H7 (cell line): Measurements from ENCODE around the gene ARL4C. TPM values are rescaled to one million over a fixed set of nuclear protein-coding genes. Genes with fewer than 3 reads are reported as not detected.

Experiments used
- DNase-seq: peaks from one replicate; pipeline ENCODE4 v3.0.0; 2012
- H3K27me3 ChIP-seq: 2 replicates; pipeline ENCODE4 v1.6.0; 2011; ENCODE audit warnings: mild to moderate bottlenecking, low read length; ENCODE audit not compliant: control insufficient read depth, insufficient read depth
- H3K36me3 ChIP-seq: replicated peaks from 2 replicates; pipeline ENCODE4 v1.5.1; 2011; ENCODE audit warnings: low read length; ENCODE audit not compliant: control insufficient read depth, insufficient read depth
- H3K4me3 ChIP-seq: 2 replicates; pipeline ENCODE4 v1.5.1; 2011; ENCODE audit warnings: low read depth, mild to moderate bottlenecking, control low read depth, low read length, moderate library complexity; ENCODE audit not compliant: insufficient read depth
- total RNA-seq: library from RNA; depleted of rRNA; stranded (reverse); fragments of >200 nt; shearing (Covaris generic); gene quantifications from 2 replicates; pipeline ENCODE4 v1.2.3, GENCODE V29; 2014

Gene ARL4C
- total RNA-seq, 1 experiment from 2014 or later: 3.6 TPM

- Histone ChIP-seq H3K4me3 (no peak overlapping the region), H3K36me3 (no peaks in the 10 kb centered on the region), H3K27me3 (peaks cover 19% of the 10 kb centered on the region)
- DNase-seq: no peak
Measured at GRCh38 chr2:234492717-234493485, 4.0 kb downstream of the ARL4C start.

GRCh38 chr2:234491897-234492296 lies 5.0 kb downstream of the ARL4C start:
- H3K4me3 ChIP-seq: no peak overlapping the region
- DNase-seq: no peak
- H3K36me3 ChIP-seq: no peaks in the 10 kb centered on the region

GRCh38 chr2:234491281-234491680 lies 5.6 kb downstream of the ARL4C start:
- Histone ChIP-seq H3K4me3 (no peak overlapping the region), H3K27me3 (peaks cover 15% of the 10 kb centered on the region), H3K36me3 (no peaks in the 10 kb centered on the region)
- no peak for DNase-seq

More at GRCh38 chr2:234491897-234492296, 5.0 kb downstream of the ARL4C start:
- H3K27me3 ChIP-seq: peaks cover 16% of the 10 kb centered on the region

GRCh38 chr2:234490271-234491091 lies 6.4 kb downstream of the ARL4C start:
- Histone ChIP-seq H3K36me3 (no peaks in the 10 kb centered on the region), H3K4me3 (no peak overlapping the region)

GRCh38 chr2:234488913-234489451 lies 7.9 kb downstream of the ARL4C start:
- H3K27me3 ChIP-seq: no peaks in the 10 kb centered on the region

More at GRCh38 chr2:234490271-234491091, 6.4 kb downstream of the ARL4C start:
- no peak for DNase-seq
- H3K27me3 ChIP-seq: peaks cover 7% of the 10 kb centered on the region

GRCh38 chr2:234488486-234488885 lies 8.4 kb downstream of the ARL4C start:
- Histone ChIP-seq H3K36me3 (no peaks in the 10 kb centered on the region), H3K27me3 (no peaks in the 10 kb centered on the region), H3K4me3 (no peak overlapping the region)
- DNase-seq: no peak

More at GRCh38 chr2:234488913-234489451, 7.9 kb downstream of the ARL4C start:
- H3K36me3 ChIP-seq: no peaks in the 10 kb centered on the region
- H3K4me3 ChIP-seq: no peak overlapping the region
- DNase-seq: no peak

- Histone ChIP-seq H3K36me3 (no peaks in the 10 kb centered on the region), H3K4me3 (no peak overlapping the region), H3K27me3 (no peaks in the 10 kb centered on the region)
- DNase-seq: no peak
Measured at GRCh38 chr2:234487356-234487755, 9.5 kb downstream of the ARL4C start.

GRCh38 chr2:234483568-234484251 lies 13.2 kb downstream of the ARL4C start:
- DNase-seq: no peak
- H3K4me3 ChIP-seq: no peak overlapping the region
- no peaks in the 10 kb centered on the region for H3K27me3 ChIP-seq

GRCh38 chr2:234481301-234481700 lies 15.6 kb downstream of the ARL4C start:
- Histone ChIP-seq H3K36me3 (no peaks in the 10 kb centered on the region), H3K27me3 (no peaks in the 10 kb centered on the region), H3K4me3 (no peak overlapping the region)
- DNase-seq: no peak

More at GRCh38 chr2:234483568-234484251, 13.2 kb downstream of the ARL4C start:
- H3K36me3 ChIP-seq: no peaks in the 10 kb centered on the region

- Histone ChIP-seq H3K36me3 (no peaks in the 10 kb centered on the region), H3K27me3 (no peaks in the 10 kb centered on the region), H3K4me3 (no peak overlapping the region)
- DNase-seq: no peak
Measured at GRCh38 chr2:234480337-234480736, 16.5 kb downstream of the ARL4C start.

- DNase-seq: no peak
- Histone ChIP-seq H3K4me3 (no peak overlapping the region), H3K27me3 (no peaks in the 10 kb centered on the region), H3K36me3 (no peaks in the 10 kb centered on the region)
Measured at GRCh38 chr2:234479465-234479864, 17.4 kb downstream of the ARL4C start.

- H3K36me3 ChIP-seq: no peaks in the 10 kb centered on the region
- no peak for DNase-seq
- H3K27me3 ChIP-seq: no peaks in the 10 kb centered on the region
- no peak overlapping the region for H3K4me3 ChIP-seq
Measured at GRCh38 chr2:234478121-234478858, 18.6 kb downstream of the ARL4C start.

- Histone ChIP-seq H3K27me3 (no peaks in the 10 kb centered on the region), H3K4me3 (no peak overlapping the region), H3K36me3 (no peaks in the 10 kb centered on the region)
- no peak for DNase-seq
Measured at GRCh38 chr2:234476766-234477165, 20.1 kb downstream of the ARL4C start.

GRCh38 chr2:234474654-234475053 lies 22.2 kb downstream of the ARL4C start:
- H3K36me3 ChIP-seq: no peaks in the 10 kb centered on the region
- H3K4me3 ChIP-seq: no peak overlapping the region
- no peak for DNase-seq
- no peaks in the 10 kb centered on the region for H3K27me3 ChIP-seq
